K562 (cell line): Measurements from ENCODE around the gene CSAD. TPM values are rescaled to one million over a fixed set of nuclear protein-coding genes. Genes with fewer than 3 reads are reported as not detected.

Experiments used
- CBFA2T3 ChIP-seq: fragments of 450-650 bp; IDR thresholded peaks from 2 replicates; pipeline ENCODE4 v1.6.1; 2017
- CBX2 ChIP-seq: fragments of 200-600 bp; sonication (generic); IDR thresholded peaks from one replicate; pipeline ENCODE4 v1.6.1; 2012; ENCODE audit warnings: mild to moderate bottlenecking, low read length, inconsistent platforms; ENCODE audit not compliant: insufficient read depth, poor library complexity, severe bottlenecking
- CREB1 ChIP-seq, 2 experiments: sonication (generic) in 1 of 2; formaldehyde crosslinking in 1 of 2; IDR thresholded peaks; 2 replicates each; pipeline versions ENCODE4 v1.6.1 to v1.8.0; 2012 to 2022; ENCODE audit warnings: inconsistent platforms in 1 of 2, mild to moderate bottlenecking in 1 of 2, missing genetic modification reagents in 1 of 2, moderate library complexity in 1 of 2
- HDAC6 ChIP-seq: IDR thresholded peaks from 2 replicates; pipeline ENCODE4 v1.6.1; 2012; ENCODE audit warnings: low read depth, mild to moderate bottlenecking, control low read depth, inconsistent platforms, low read length, moderate library complexity
- HMGN3 ChIP-seq: IDR thresholded peaks from 2 replicates; pipeline ENCODE4 v1.6.1; 2011; ENCODE audit warnings: borderline replicate concordance, low read depth, mild to moderate bottlenecking, mixed read lengths, low read length; ENCODE audit not compliant: insufficient read length; ENCODE audit errors: extremely low read depth
- HMGXB4 ChIP-seq: sonication (generic); formaldehyde crosslinking; IDR thresholded peaks from 2 replicates; pipeline ENCODE4 v1.8.1; 2023; ENCODE audit warnings: mild to moderate bottlenecking, missing genetic modification reagents
- IRF2 ChIP-seq: sonication (generic); formaldehyde crosslinking; IDR thresholded peaks from 2 replicates; pipeline ENCODE4 v1.8.1; 2022; ENCODE audit warnings: mild to moderate bottlenecking, missing genetic modification reagents
- MAX ChIP-seq: sonication (generic); formaldehyde crosslinking; IDR thresholded peaks from 2 replicates; pipeline ENCODE4 v1.9.0; 2022; ENCODE audit warnings: mild to moderate bottlenecking, missing genetic modification reagents
- RBM22 ChIP-seq: fragments of 200-400 bp; formaldehyde crosslinking; IDR thresholded peaks from 2 replicates; pipeline ENCODE4 v1.6.1; 2018; ENCODE audit warnings: low read length, low read depth; ENCODE audit not compliant: poor library complexity, severe bottlenecking
- REST ChIP-seq, 2 experiments: fragments of 450-650 bp; formaldehyde crosslinking in 1 of 2; IDR thresholded peaks; 2 replicates each; pipeline versions ENCODE4 v1.4.0 to v1.6.1; 2014 to 2020; ENCODE audit warnings: mild to moderate bottlenecking in 2 of 2, borderline replicate concordance in 1 of 2, low read depth in 1 of 2
- RUNX1 ChIP-seq: sonication (generic); IDR thresholded peaks from 2 replicates; pipeline ENCODE4 v1.6.1; 2016; ENCODE audit warnings: antibody characterized with exemption, low read depth
- ZFP36 ChIP-seq: fragments of 150-350 bp; IDR thresholded peaks from 2 replicates; pipeline ENCODE4 v1.6.1; 2018; ENCODE audit warnings: low read length, low read depth; ENCODE audit not compliant: partially characterized antibody
- ZNF395 ChIP-seq: fragments of 200-800 bp; sonication (Bioruptor generic); IDR thresholded peaks from 2 replicates; pipeline ENCODE4 v1.6.1; 2017; ENCODE audit warnings: missing genetic modification characterization, missing compliant biosample characterization
- ZNF778 ChIP-seq: fragments of 450-650 bp; formaldehyde crosslinking; IDR thresholded peaks from 2 replicates; pipeline ENCODE4 v1.4.0; 2020; ENCODE audit warnings: mild to moderate bottlenecking, moderate library complexity
- polyA plus RNA-seq, 8 experiments: library from polyadenylated mRNA; depleted of rRNA in 4 of 8; stranded (reverse) in 5 of 8; unstranded in 3 of 8; fragments of >200 nt; fragmentation: Nextera tagmentation in 2 of 8; fragmentation: Illumina TruSeq in 1 of 8; extraction: Ambion mirVana in 2 of 8; extraction: Trizol in 1 of 8; gene quantifications; 2 replicates each; pipeline versions ENCODE4 v1.2.1 to v1.2.3, GENCODE V29; 2011 to 2014; ENCODE audit warnings: inconsistent platforms in 1 of 8, missing spikeins in 1 of 8
- total RNA-seq, 7 experiments: library from RNA; depleted of rRNA in 6 of 7; stranded (reverse); fragments of >200 nt in 6 of 7; fragmentation: Illumina TruSeq in 2 of 7; extraction: Trizol in 2 of 7; gene quantifications; 2 replicates each; pipeline versions ENCODE4 v1.2.1 to v1.2.3, GENCODE V29; 2011 to 2021; ENCODE audit warnings: low replicate concordance in 1 of 7

Gene CSAD
- total and polyA plus RNA-seq, 9 of the 15 experiments (the other 6 are each of a cell fraction or from before 2014, with no cell fraction given): 1.8 to 19.6 (median 8.1) TPM

- no peak for TF ChIP-seq ZNF778 (CRISPR knock-in tag)
- no peak for TF ChIP-seq RBM22
- no peak for TF ChIP-seq HDAC6
- TF ChIP-seq MAX: peak; percentile 34; the same call in 1 of the 2 replicates
- no peak for TF ChIP-seq CBX2
- no peak for TF ChIP-seq HMGN3
- no peak for TF ChIP-seq IRF2 (CRISPR knock-in tag)
- TF ChIP-seq REST (IDR thresholded peaks at IDR 0.05; ENCODE audit: borderline replicate concordance): peak; percentile 32; the same call in 1 of the 2 replicates
- TF ChIP-seq REST (CRISPR knock-in tag; IDR thresholded peaks at IDR 0.05; ENCODE audit: low read depth): no peak
- TF ChIP-seq HMGXB4 (CRISPR knock-in tag): no peak
- TF ChIP-seq CBFA2T3: no peak
- TF ChIP-seq CREB1 (IDR thresholded peaks at IDR 0.05): no peak
- no peak for TF ChIP-seq CREB1 (CRISPR knock-in tag; IDR thresholded peaks at IDR 0.05)
- TF ChIP-seq ZFP36: no peak
- no peak for TF ChIP-seq RUNX1
- no peak for TF ChIP-seq ZNF395 (CRISPR knock-in tag)
These were observed 31.0 kb upstream of the CSAD start (continued) for GRCh38 chr12:53211476-53212381.
